Heart left ventricle (tissue), 16 donors: ENCODE measurements around the gene KCNQ1. TPM values are rescaled to one million over a fixed set of nuclear protein-coding genes. Genes with fewer than 3 reads are reported as not detected.

ENCODE experiments used
- ATAC-seq, 4 donors: fragments of 200-7000 bp; cut with Tn5 transposase; one replicate each; pipeline ENCODE4 v1.9.1; 2020 to 2022; ENCODE audit warnings: moderate library complexity in 4 of 4, mild to moderate bottlenecking in 3 of 4, moderate number of reproducible peaks in 1 of 4
- DNase-seq, 5 donors: peaks; one replicate each; pipeline ENCODE4 v3.0.0-alpha.2; 2020
- H3K27ac ChIP-seq, 12 donors: fragments of 200-600 bp; sonication (generic) in 4 of 12; one replicate each; pipeline versions ENCODE4 v1.5.0 to v1.8.0; 2016 to 2022; ENCODE audit warnings: mild to moderate bottlenecking in 2 of 12
- H3K27me3 ChIP-seq, 9 donors: fragments of 200-600 bp; sonication (generic) in 2 of 9; one replicate each; pipeline versions ENCODE4 v1.5.1 to v1.8.0; 2016 to 2022; ENCODE audit warnings: mild to moderate bottlenecking in 3 of 9
- H3K36me3 ChIP-seq, 9 donors: fragments of 200-600 bp; sonication (generic) in 2 of 9; one replicate each; pipeline versions ENCODE4 v1.5.0 to v1.8.0; 2018 to 2022; ENCODE audit warnings: mild to moderate bottlenecking in 2 of 9
- H3K4me1 ChIP-seq, 12 donors: fragments of 200-600 bp; sonication (generic) in 4 of 12; one replicate each; pipeline versions ENCODE4 v1.5.0 to v1.8.0; 2016 to 2022; ENCODE audit warnings: mild to moderate bottlenecking in 3 of 12
- H3K4me3 ChIP-seq, 12 donors: fragments of 200-600 bp; sonication (generic) in 4 of 12; one replicate each; pipeline versions ENCODE4 v1.5.0 to v1.8.0; 2017 to 2022; ENCODE audit warnings: mild to moderate bottlenecking in 9 of 12, moderate library complexity in 4 of 12
- H3K9me3 ChIP-seq, 12 donors: fragments of 200-600 bp; sonication (generic) in 4 of 12; one replicate each; pipeline versions ENCODE4 v1.5.0 to v1.8.0; 2016 to 2022; ENCODE audit warnings: mild to moderate bottlenecking in 1 of 12
- CTCF ChIP-seq, 12 donors: fragments of 200-600 bp; sonication (generic) in 4 of 12; IDR thresholded peaks; one replicate each; pipeline versions ENCODE4 v1.5.0 to v1.8.0; 2018 to 2022; ENCODE audit warnings: antibody characterized with exemption in 12 of 12, mild to moderate bottlenecking in 5 of 12
- POLR2A ChIP-seq, 2 donors: fragments of 450-650 bp; IDR thresholded peaks; one replicate each; pipeline ENCODE4 v1.6.1; 2017; ENCODE audit warnings: antibody characterized with exemption in 2 of 2, mild to moderate bottlenecking in 2 of 2, moderate library complexity in 2 of 2
- WGBS, 4 donors: extraction: QIAGEN DNeasy Blood & Tissue Kit in 2 of 4; methylation state at CpG; one replicate each; pipeline versions ENCODE4 v1.1.5 to v1.1.7; 2013 to 2018; 5-methylcytosine and 5-hydroxymethylcytosine counted together
- intact Hi-C, 10 donors: fragments of 100-400 bp; cut with DNase I; formaldehyde crosslinking; loops; one replicate each; pipeline versions ENCODE4 v1.11.1 to v1.14.2; 2022
- polyA plus RNA-seq, 2 donors: library from polyadenylated mRNA; stranded (reverse); fragments of 200-250 nt; gene quantifications; one replicate each; pipeline ENCODE4 v1.2.3, GENCODE V29; 2013
- total RNA-seq, 9 donors: library from RNA; depleted of rRNA in 2 of 9; stranded (reverse); fragments of >200 nt in 2 of 9; fragmentation: NEBNext Ultra II Directional in 3 of 9; extraction: Animal tissue kit (Norgen Biotek cat#: 25700) in 3 of 9; gene quantifications; one replicate each; pipeline versions ENCODE4 v1.1.0 to v1.2.4, GENCODE V29; 2016 to 2023
- donor health status: ischemic (EF 13 %, LVEDD 7.1; RV severe dilation, severe dysfunction).
- donor health status: healthy with polysubstance abuse.
- donor health status: DM: no; HTN: yes; CAD: no.
- donor health status: DM: no; HTN: no; CAD: no.
- donor health status: ischemic (EF 25% LVEDD 6.9; RV normal size, moderate dysfunction).
- donor health status: ischemic (EF 25% LVEDD 5.7; RV mildly dilated, moderate dysfunction).
- donor health status: healthy.
- donor health status: DM: yes; HTN: yes; CAD: no.
- donor health status: ischemic (EF 35%, LVEDD 5.7; RV mildly dilated, moderate dysfunction).
- donor health status: nonischemic (EF 11% LVEDD 7.7; RV severe dilation, severe dysfunction).
- donor health status: DM: yes; HTN: yes; CAD: no.
- donor health status: PGD.
- donor health status: ischemic (EF 29% LVEDD 5.4; RV normal size, mild dysfunction).
- donor health status: nonischemic (EF 23%, LVEDD 6.1; RV moderate dilation, normal function).

KCNQ1 gene
- total and polyA plus RNA-seq, 11 donors = 18.6 to 42.4 (median 31.4) TPM

- WGBS, 4 donors = 85 to 91% (median 88%) methylated on average over 13 to 24 of the region's 24 CpGs
- ATAC-seq = no peak
- no peak overlapping the region for H3K27ac ChIP-seq
- H3K36me3 ChIP-seq = peaks cover 0 to 25% (median 19%) of the 10 kb centered on the region in 9 donors
- intact Hi-C loops = no loop called here
- no peaks in the 10 kb centered on the region for H3K9me3 ChIP-seq
- TF ChIP-seq POLR2A (IDR thresholded peaks at IDR 0.05) = no peak
- no peak for TF ChIP-seq CTCF (IDR thresholded peaks at IDR 0.05)
- no peak for DNase-seq
- no peak overlapping the region for H3K4me3 ChIP-seq
- no peaks in the 10 kb centered on the region for H3K27me3 ChIP-seq
- H3K4me1 ChIP-seq = peaks cover 0 to 4% (median 2%) of the 10 kb centered on the region in 12 donors
These were observed 37.9 kb upstream of the KCNQ1 start for GRCh38 chr11:2406878-2407410.

GRCh38 chr11:2408671-2409070, 36.1 kb upstream of the KCNQ1 start:
- ATAC-seq (no peak), DNase-seq (no peak)
- WGBS, 4 donors = 85 to 91% (median 87%) methylated on average over 5 to 11 of the region's 11 CpGs
- intact Hi-C loops = no loop called here
- Histone ChIP-seq H3K36me3 (peaks cover 0 to 8% (median 3%) of the 10 kb centered on the region in 9 donors), H3K27ac (no peak overlapping the region), H3K9me3 (no peaks in the 10 kb centered on the region), H3K4me1 (no peaks in the 10 kb centered on the region), H3K4me3 (no peak overlapping the region), H3K27me3 (no peaks in the 10 kb centered on the region)
- no peak for TF ChIP-seq POLR2A (IDR thresholded peaks at IDR 0.05)
- TF ChIP-seq CTCF (IDR thresholded peaks at IDR 0.05) = no peak

GRCh38 chr11:2409126-2409525, 35.7 kb upstream of the KCNQ1 start:
- DNase-seq = no peak
- TF ChIP-seq CTCF (IDR thresholded peaks at IDR 0.05) = no peak
- H3K4me1 ChIP-seq = no peaks in the 10 kb centered on the region
- 73 to 76% (median 75%) methylated on average over 11 to 16 of the region's 16 CpGs for WGBS, 4 donors
- H3K9me3 ChIP-seq = no peaks in the 10 kb centered on the region
- no peak for ATAC-seq
- H3K27me3 ChIP-seq = no peaks in the 10 kb centered on the region
- H3K4me3 ChIP-seq = no peak overlapping the region
- peaks cover 0 to 4% (median 0%) of the 10 kb centered on the region in 9 donors for H3K36me3 ChIP-seq
- no peak overlapping the region for H3K27ac ChIP-seq
- intact Hi-C loops = no loop called here

GRCh38 chr11:2409611-2410468, 35.0 kb upstream of the KCNQ1 start:
- Histone ChIP-seq H3K4me3 (no peak overlapping the region), H3K36me3 (no peaks in the 10 kb centered on the region), H3K9me3 (no peaks in the 10 kb centered on the region), H3K27me3 (no peaks in the 10 kb centered on the region), H3K4me1 (no peaks in the 10 kb centered on the region), H3K27ac (no peak overlapping the region)
- intact Hi-C loops = no loop called here
- TF ChIP-seq CTCF (IDR thresholded peaks at IDR 0.05) (no peak), POLR2A (IDR thresholded peaks at IDR 0.05) (no peak)
- no peak for DNase-seq
- 51 to 60% (median 55%) methylated on average over 33 to 42 of the region's 42 CpGs for WGBS, 4 donors
- ATAC-seq = no peak
